GM12864 (cell line): ENCODE results near the gene TAF1A.
A peak's percentile ranks its signal among the peaks of the same experiment; 100 is the strongest.

Experiments
- DNase-seq: peaks from one replicate; pipeline ENCODE4 v3.0.0-alpha.2; 2011; ENCODE audit warnings: low read depth
- H3K4me3 ChIP-seq: 2 replicates; pipeline ENCODE4 v1.5.1; 2011; ENCODE audit warnings: mild to moderate bottlenecking, low read depth, low read length, control low read depth
- TF ChIP-seq, protein P1 (sequence below): IDR thresholded peaks from 2 replicates; pipeline ENCODE4 v1.5.1; 2011; ENCODE audit warnings: low read depth, mild to moderate bottlenecking, moderate library complexity, low read length, control low read depth, inconsistent platforms; ENCODE audit errors: missing control alignments

TAF1A gene

GRCh38 chr1:222589462-222590302, at the start of gene TAF1A:
TSS of gene TAF1A (minus strand) at chr1:222589933.
- peak; percentile 72 for DNase-seq
- H3K4me3 ChIP-seq = peak within 1 kb of the TSS; percentile 76
- TF ChIP-seq, protein P1, sequence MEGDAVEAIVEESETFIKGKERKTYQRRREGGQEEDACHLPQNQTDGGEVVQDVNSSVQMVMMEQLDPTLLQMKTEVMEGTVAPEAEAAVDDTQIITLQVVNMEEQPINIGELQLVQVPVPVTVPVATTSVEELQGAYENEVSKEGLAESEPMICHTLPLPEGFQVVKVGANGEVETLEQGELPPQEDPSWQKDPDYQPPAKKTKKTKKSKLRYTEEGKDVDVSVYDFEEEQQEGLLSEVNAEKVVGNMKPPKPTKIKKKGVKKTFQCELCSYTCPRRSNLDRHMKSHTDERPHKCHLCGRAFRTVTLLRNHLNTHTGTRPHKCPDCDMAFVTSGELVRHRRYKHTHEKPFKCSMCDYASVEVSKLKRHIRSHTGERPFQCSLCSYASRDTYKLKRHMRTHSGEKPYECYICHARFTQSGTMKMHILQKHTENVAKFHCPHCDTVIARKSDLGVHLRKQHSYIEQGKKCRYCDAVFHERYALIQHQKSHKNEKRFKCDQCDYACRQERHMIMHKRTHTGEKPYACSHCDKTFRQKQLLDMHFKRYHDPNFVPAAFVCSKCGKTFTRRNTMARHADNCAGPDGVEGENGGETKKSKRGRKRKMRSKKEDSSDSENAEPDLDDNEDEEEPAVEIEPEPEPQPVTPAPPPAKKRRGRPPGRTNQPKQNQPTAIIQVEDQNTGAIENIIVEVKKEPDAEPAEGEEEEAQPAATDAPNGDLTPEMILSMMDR = no peak

DNA sequence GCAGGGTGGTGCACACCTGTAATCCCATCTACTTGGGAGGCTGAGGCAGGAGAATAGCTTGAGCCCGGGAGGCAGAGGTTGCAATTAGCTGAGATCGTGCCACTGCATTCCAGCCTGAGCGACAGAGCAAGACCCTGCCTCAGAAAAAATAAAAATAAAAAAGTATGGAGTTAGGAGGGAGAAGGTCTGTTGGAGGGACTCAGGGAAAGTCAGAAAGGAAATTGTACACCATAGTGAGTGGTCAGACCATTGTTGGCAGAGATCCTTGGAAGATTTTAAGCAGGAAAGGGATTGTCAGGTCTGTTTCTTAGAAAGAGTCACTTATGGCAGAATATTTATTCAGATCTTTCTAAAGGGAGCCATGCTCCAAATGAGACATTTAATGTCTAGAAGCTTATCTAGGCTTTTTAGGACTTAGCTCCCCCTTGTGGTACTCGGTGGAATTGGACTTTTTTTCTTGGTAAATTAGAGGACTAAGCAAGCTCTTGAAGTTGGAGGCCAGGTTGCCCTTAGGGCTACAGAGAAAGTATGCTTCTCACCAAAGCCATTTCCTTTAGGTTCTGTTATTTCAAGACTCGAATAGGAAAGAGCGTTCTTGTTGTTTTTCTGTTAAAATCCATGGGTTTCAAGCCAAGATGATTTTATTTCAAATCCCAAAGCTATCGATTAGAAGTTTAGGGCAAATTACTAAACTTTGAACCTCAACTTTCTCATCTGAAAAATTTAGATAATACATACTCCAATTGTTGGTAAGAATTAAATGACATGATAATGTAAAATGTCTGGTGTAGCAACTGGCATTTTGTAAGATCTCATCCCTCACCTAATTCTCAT, 44.7 kb upstream of the TAF1A start:
- TF ChIP-seq, protein P1 = peak; percentile 83
- DNase-seq = peak; percentile 84
- no peak overlapping the region for H3K4me3 ChIP-seq

GRCh38 chr1:222632749-222633148, 43.0 kb upstream of the TAF1A start:
- DNase-seq = no peak
- no peak overlapping the region for H3K4me3 ChIP-seq
- TF ChIP-seq, protein P1 = no peak

GRCh38 chr1:222631611-222632208, 42.0 kb upstream of the TAF1A start:
- no peak for DNase-seq
- TF ChIP-seq, protein P1 = no peak
- no peak overlapping the region for H3K4me3 ChIP-seq

DNA sequence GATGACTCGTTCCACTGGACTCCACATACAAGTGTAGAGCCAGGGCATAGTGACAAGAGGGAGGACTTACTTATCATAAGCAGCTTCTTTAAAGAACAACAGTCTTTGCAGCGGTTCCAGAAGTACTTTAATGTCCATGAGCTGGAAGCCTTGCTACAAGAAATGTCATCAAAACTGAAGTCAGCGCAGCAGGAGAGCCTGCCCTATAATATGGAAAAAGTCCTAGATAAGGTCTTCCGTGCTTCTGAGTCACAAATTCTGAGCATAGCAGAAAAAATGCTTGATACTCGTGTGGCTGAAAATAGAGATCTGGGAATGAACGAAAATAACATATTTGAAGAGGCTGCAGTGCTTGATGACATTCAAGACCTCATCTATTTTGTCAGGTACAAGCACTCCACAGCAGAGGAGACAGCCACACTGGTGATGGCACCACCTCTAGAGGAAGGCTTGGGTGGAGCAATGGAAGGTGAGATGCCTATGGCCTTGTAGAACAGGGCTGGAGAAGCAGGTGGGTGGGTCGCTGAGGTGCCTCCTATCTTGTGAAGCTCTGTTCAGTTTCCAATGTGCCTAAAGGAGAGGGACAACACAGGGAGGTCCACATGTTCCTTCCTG, 40.3 kb upstream of the TAF1A start:
- no peak for DNase-seq
- TF ChIP-seq, protein P1 = no peak
- H3K4me3 ChIP-seq = no peak overlapping the region

- DNase-seq = no peak
- TF ChIP-seq, protein P1 = no peak
- H3K4me3 ChIP-seq = no peak overlapping the region
These were observed 37.5 kb upstream of the TAF1A start for GRCh38 chr1:222627232-222627631.
